Measurements from ENCODE around the gene ATP2C2.

The ATP2C2 gene

GRCh38 chr16:84423416-84423837 is 55.1 kb downstream of the ATP2C2 start:
- no peak overlapping the region for H3K4me3 ChIP-seq (ENCODE audit: insufficient read depth, low read length, poor library complexity, severe bottlenecking)
- no peaks in the 10 kb centered on the region for H3F3A ChIP-seq (ENCODE audit: insufficient read depth)
- H3K79me2 ChIP-seq (ENCODE audit: insufficient read depth, low read length), result no peaks in the 10 kb centered on the region
- TF ChIP-seq EZH2phosphoT487 (conservative IDR thresholded peaks at IDR 0.05; ENCODE audit: low read length) (no peak), CTCF (IDR thresholded peaks at IDR 0.05; ENCODE audit: insufficient read depth, low read length, poor library complexity, severe bottlenecking) (no peak)
- peak overlapping the region; percentile 75 for H2AFZ ChIP-seq (ENCODE audit: low read depth, low read length, severe bottlenecking)
- H3K27me3 ChIP-seq (ENCODE audit: low read length), result no peaks in the 10 kb centered on the region
- no peaks in the 10 kb centered on the region for H3K9me2 ChIP-seq (replicated peaks; ENCODE audit: insufficient read depth, low read length)
- H3K27ac ChIP-seq (ENCODE audit: low read depth, low read length), result no peak overlapping the region
- no peak overlapping the region for H3K4me2 ChIP-seq (ENCODE audit: low read depth, low read length, poor library complexity, severe bottlenecking)
- no peaks in the 10 kb centered on the region for H3K9me3 ChIP-seq (ENCODE audit: insufficient read depth, low read length)
- H4K20me1 ChIP-seq (ENCODE audit: low read depth, low read length), result no peaks in the 10 kb centered on the region
- H3K36me3 ChIP-seq (ENCODE audit: low read length), result no peaks in the 10 kb centered on the region
- no peak overlapping the region for H3K9ac ChIP-seq (ENCODE audit: low read length)

DNA sequence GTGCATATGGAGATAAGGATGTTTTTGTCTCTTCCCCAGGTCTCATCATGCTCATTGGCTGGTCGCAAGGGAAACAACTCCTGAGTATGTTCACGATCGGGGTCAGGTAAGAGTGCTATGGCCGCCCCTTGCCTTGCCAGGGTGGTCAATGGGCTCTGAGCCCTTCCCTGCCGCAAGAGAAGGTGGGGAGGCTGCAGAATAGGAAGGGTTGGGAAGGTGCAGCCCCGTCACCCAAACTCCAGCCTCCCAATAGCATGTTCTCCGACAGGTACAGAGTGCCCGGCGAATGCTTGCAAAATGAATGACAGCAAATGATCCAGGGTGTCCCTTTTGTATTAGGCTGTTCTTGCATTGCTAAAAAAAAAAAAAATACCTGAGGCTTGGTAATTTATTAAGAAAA is 57.4 kb downstream of the ATP2C2 start:
- H3K9me3 ChIP-seq (ENCODE audit: insufficient read depth, low read length), result no peaks in the 10 kb centered on the region
- no peaks in the 10 kb centered on the region for H3K9me2 ChIP-seq (replicated peaks; ENCODE audit: insufficient read depth, low read length)
- no peaks in the 10 kb centered on the region for H3K36me3 ChIP-seq (ENCODE audit: low read length)
- no peak overlapping the region for H3K4me3 ChIP-seq (ENCODE audit: insufficient read depth, low read length, poor library complexity, severe bottlenecking)
- H3K79me2 ChIP-seq (ENCODE audit: insufficient read depth, low read length), result no peaks in the 10 kb centered on the region
- H3F3A ChIP-seq (ENCODE audit: insufficient read depth), result no peaks in the 10 kb centered on the region
- no peak for TF ChIP-seq EZH2phosphoT487 (conservative IDR thresholded peaks at IDR 0.05; ENCODE audit: low read length)
- no peak for TF ChIP-seq CTCF (IDR thresholded peaks at IDR 0.05; ENCODE audit: insufficient read depth, low read length, poor library complexity, severe bottlenecking)
- H4K20me1 ChIP-seq (ENCODE audit: low read depth, low read length), result no peaks in the 10 kb centered on the region
- H3K27me3 ChIP-seq (ENCODE audit: low read length), result no peaks in the 10 kb centered on the region
- H2AFZ ChIP-seq (ENCODE audit: low read depth, low read length, severe bottlenecking), result no peak overlapping the region
- H3K4me2 ChIP-seq (ENCODE audit: low read depth, low read length, poor library complexity, severe bottlenecking), result no peak overlapping the region
- no peak overlapping the region for H3K27ac ChIP-seq (ENCODE audit: low read depth, low read length)
- H3K9ac ChIP-seq (ENCODE audit: low read length), result no peak overlapping the region

- Histone ChIP-seq H3K79me2 (ENCODE audit: insufficient read depth, low read length) (no peaks in the 10 kb centered on the region), H2AFZ (ENCODE audit: low read depth, low read length, severe bottlenecking) (no peak overlapping the region), H3K4me3 (ENCODE audit: insufficient read depth, low read length, poor library complexity, severe bottlenecking) (no peak overlapping the region), H3K9me3 (ENCODE audit: insufficient read depth, low read length) (no peaks in the 10 kb centered on the region), H3K27ac (ENCODE audit: low read depth, low read length) (no peak overlapping the region), H3F3A (ENCODE audit: insufficient read depth) (no peaks in the 10 kb centered on the region), H3K4me2 (ENCODE audit: low read depth, low read length, poor library complexity, severe bottlenecking) (no peak overlapping the region), H3K9ac (ENCODE audit: low read length) (no peak overlapping the region), H3K27me3 (ENCODE audit: low read length) (no peaks in the 10 kb centered on the region), H3K36me3 (ENCODE audit: low read length) (no peaks in the 10 kb centered on the region), H4K20me1 (ENCODE audit: low read depth, low read length) (no peaks in the 10 kb centered on the region), H3K9me2 (replicated peaks; ENCODE audit: insufficient read depth, low read length) (no peaks in the 10 kb centered on the region)
- TF ChIP-seq EZH2phosphoT487 (conservative IDR thresholded peaks at IDR 0.05; ENCODE audit: low read length), result no peak
- no peak for TF ChIP-seq CTCF (IDR thresholded peaks at IDR 0.05; ENCODE audit: insufficient read depth, low read length, poor library complexity, severe bottlenecking)
Measured at GRCh38 chr16:84426804-84427203, 58.5 kb downstream of the ATP2C2 start.

Data from SU-DHL-6 (cell line).